GM12891 (cell line): Measurements from ENCODE around the gene LRRC72.

Experiments used
- POLR2A ChIP-seq: IDR thresholded peaks from 2 replicates; pipeline ENCODE4 v1.6.1; 2011; ENCODE audit warnings: low read depth, low read length, control low read depth
- POLR2AphosphoS5 ChIP-seq: IDR thresholded peaks from 2 replicates; pipeline ENCODE4 v1.6.1; 2011; ENCODE audit warnings: low read depth, low read length, control low read depth
- SPI1 ChIP-seq: IDR thresholded peaks from 2 replicates; pipeline ENCODE4 v1.6.1; 2011; ENCODE audit warnings: low read depth, low read length, control low read depth
- TAF1 ChIP-seq: IDR thresholded peaks from 2 replicates; pipeline ENCODE4 v1.6.1; 2011; ENCODE audit warnings: low read depth, low read length, control low read depth

GRCh38 chr7:16504019-16504418, 22.6 kb upstream of the LRRC72 start:
- TF ChIP-seq TAF1 (no peak), POLR2A (no peak), POLR2AphosphoS5 (no peak), SPI1 (no peak)
